Adrenal gland (tissue), 12 donors: Measurements from ENCODE around the gene ANKS1A. TPM values are rescaled to one million over a fixed set of nuclear protein-coding genes. Genes with fewer than 3 reads are reported as not detected.
A peak's percentile ranks its signal among the peaks of the same experiment; 100 is the strongest.

ENCODE experiments used
- DNase-seq, 7 donors: peaks; one replicate each; pipeline ENCODE4 v3.0.0-alpha.2; 2019 to 2020
- H3K27ac ChIP-seq, 5 donors: fragments of 200-600 bp; sonication (generic) in 4 of 5; 1 replicate in 3 of 5; 2 replicates in 2 of 5; pipeline versions ENCODE4 v1.5.1 to v1.8.0; 2016 to 2020; ENCODE audit warnings: mild to moderate bottlenecking in 1 of 5
- H3K27me3 ChIP-seq: fragments of 200-600 bp; 2 replicates; pipeline ENCODE4 v1.8.0; 2021
- H3K36me3 ChIP-seq, 2 donors: fragments of 200-600 bp; replicated peaks in 1 of 2; 1 replicate in 1 of 2; 2 replicates in 1 of 2; pipeline versions ENCODE4 v1.5.1 to v1.8.0; 2018 to 2022
- H3K4me1 ChIP-seq, 2 donors: fragments of 200-600 bp; replicated peaks in 1 of 2; 1 replicate in 1 of 2; 2 replicates in 1 of 2; pipeline versions ENCODE4 v1.5.1 to v1.8.0; 2018 to 2021
- H3K4me3 ChIP-seq, 4 donors: fragments of 200-600 bp; sonication (generic) in 3 of 4; one replicate each; pipeline ENCODE4 v1.5.1; 2016 to 2018
- H3K9me3 ChIP-seq, 3 donors: fragments of 200-600 bp; sonication (generic) in 1 of 3; replicated peaks in 1 of 3; 1 replicate in 2 of 3; 2 replicates in 1 of 3; pipeline versions ENCODE4 v1.5.1 to v1.8.0; 2016 to 2021
- CTCF ChIP-seq, 6 experiments: fragments of 450-650 bp in 4 of 6; fragments of 200-600 bp in 2 of 6; sonication (generic) in 1 of 6; IDR thresholded peaks; 1 replicate in 5 of 6; 2 replicates in 1 of 6; pipeline versions ENCODE4 v1.5.1 to v1.8.0; 2016 to 2021; ENCODE audit warnings: antibody characterized with exemption in 6 of 6, mild to moderate bottlenecking in 2 of 6, moderate library complexity in 1 of 6
- POLR2A ChIP-seq, 2 donors: fragments of 450-650 bp; IDR thresholded peaks; one replicate each; pipeline ENCODE4 v1.6.1; 2017; ENCODE audit warnings: antibody characterized with exemption in 2 of 2, mild to moderate bottlenecking in 2 of 2, moderate library complexity in 1 of 2
- WGBS, 4 donors: extraction: QIAGEN DNeasy Blood & Tissue Kit in 2 of 4; methylation state at CpG; one replicate each; pipeline versions ENCODE4 v1.1.5 to v1.1.7; 2013 to 2017; 5-methylcytosine and 5-hydroxymethylcytosine counted together
- intact Hi-C, 2 donors: fragments of 100-400 bp; cut with DNase I; formaldehyde crosslinking; loops; one replicate each; pipeline versions ENCODE4 v1.14.1 to v1.15.0; 2022 to 2023
- polyA plus RNA-seq, 3 donors: library from polyadenylated mRNA; stranded (reverse); fragments of 200-250 nt in 2 of 3; fragments of 350-450 nt in 1 of 3; fragmentation: Illumina TruSeq in 1 of 3; extraction: RNeasy Lipid Tissue Mini Kit (QIAGEN cat#74804) in 1 of 3; gene quantifications; one replicate each; pipeline ENCODE4 v1.2.3, GENCODE V29; 2013 to 2014
- total RNA-seq, 9 donors: library from RNA; depleted of rRNA in 4 of 9; stranded (reverse); fragments of >200 nt in 4 of 9; fragments of 120-200 nt in 1 of 9; fragmentation: NEBNext Ultra II Directional in 1 of 9; extraction: Animal tissue kit (Norgen Biotek cat#: 25700) in 1 of 9; gene quantifications; one replicate each; pipeline versions ENCODE4 v1.1.0 to v1.2.4, GENCODE V29; 2013 to 2023
- donor health status: healthy with polysubstance abuse.
- donor health status: Bipolar disorder and iron deficiency.
- donor health status: DM: yes; HTN: yes; CAD: no.
- donor health status: DM: no; HTN: no; CAD: no.
- donor health status: DM: no; HTN: no; CAD: no.
- donor health status: DM: yes; HTN: yes; CAD: no.

The ANKS1A gene
- total and polyA plus RNA-seq, 12 donors = 11.7 to 68.0 (median 42.4) TPM

- Histone ChIP-seq H3K4me1 (peaks cover 0 to 4% of the 10 kb centered on the region in 2 donors), H3K27me3 (no peaks in the 10 kb centered on the region), H3K9me3 (no peaks in the 10 kb centered on the region), H3K36me3 (peaks cover 0 to 20% of the 10 kb centered on the region in 2 donors), H3K4me3 (no peak overlapping the region), H3K27ac (no peak overlapping the region)
- TF ChIP-seq POLR2A (IDR thresholded peaks at IDR 0.05) = no peak
- no peak for TF ChIP-seq CTCF (IDR thresholded peaks at IDR 0.05)
- 62 to 82% (median 74%) methylated on average over 2 of the region's 2 CpGs for WGBS, 4 donors
- intact Hi-C loops = no loop called here
- DNase-seq = no peak
These were observed 81.9 kb downstream of the ANKS1A start for GRCh38 chr6:34970957-34971356.

GRCh38 chr6:34973547-34974248, 84.6 kb downstream of the ANKS1A start:
- Histone ChIP-seq H3K4me3 (no peak overlapping the region), H3K27me3 (no peaks in the 10 kb centered on the region), H3K36me3 (peaks cover 0 to 17% of the 10 kb centered on the region in 2 donors), H3K4me1 (peaks cover 0 to 4% of the 10 kb centered on the region in 2 donors), H3K9me3 (no peaks in the 10 kb centered on the region), H3K27ac (no peak overlapping the region)
- no peak for DNase-seq
- WGBS, 4 donors = no CpG with 5 or more reads among the region's 2 CpGs
- TF ChIP-seq POLR2A (IDR thresholded peaks at IDR 0.05) (no peak), CTCF (IDR thresholded peaks at IDR 0.05) (peak in 1 of 6 experiments; percentile 10)
- intact Hi-C loops = no loop called here

GRCh38 chr6:34974249-34974642, 85.2 kb downstream of the ANKS1A start:
- H3K36me3 ChIP-seq = peaks cover 0 to 17% of the 10 kb centered on the region in 2 donors
- TF ChIP-seq POLR2A (IDR thresholded peaks at IDR 0.05) (no peak), CTCF (IDR thresholded peaks at IDR 0.05) (no peak)
- DNase-seq = no peak
- WGBS, 4 donors = no CpG with 5 or more reads among the region's 1 CpG
- no peaks in the 10 kb centered on the region for H3K27me3 ChIP-seq
- intact Hi-C loops = no loop called here
- H3K4me3 ChIP-seq = no peak overlapping the region
- no peak overlapping the region for H3K27ac ChIP-seq
- no peaks in the 10 kb centered on the region for H3K9me3 ChIP-seq
- H3K4me1 ChIP-seq = peaks cover 4 to 7% of the 10 kb centered on the region in 2 donors

GRCh38 chr6:34976239-34976638, 87.2 kb downstream of the ANKS1A start:
- Histone ChIP-seq H3K9me3 (no peaks in the 10 kb centered on the region), H3K36me3 (peaks cover 0 to 3% of the 10 kb centered on the region in 2 donors), H3K27me3 (no peaks in the 10 kb centered on the region), H3K27ac (no peak overlapping the region), H3K4me1 (peaks cover 8 to 9% of the 10 kb centered on the region in 2 donors), H3K4me3 (no peak overlapping the region)
- no peak for DNase-seq
- TF ChIP-seq POLR2A (IDR thresholded peaks at IDR 0.05) (no peak), CTCF (IDR thresholded peaks at IDR 0.05) (no peak)
- 96 to 99% (median 97%) methylated on average over 2 of the region's 2 CpGs for WGBS, 4 donors
- intact Hi-C loops = no loop called here
